HG03378 (cell line): Measurements from ENCODE around the gene MCOLN2.
A peak's percentile ranks its signal among the peaks of the same experiment; 100 is the strongest.
"Not testable (repeated sequence)": the region's sequence is repeated elsewhere in the genome, so short reads cannot be mapped to it uniquely, and the experiment has no call there.

ENCODE experiments used
- ATAC-seq: cut with Tn5 transposase; IDR thresholded peaks from one replicate; pipeline ENCODE4 v1.9.1; 2021; ENCODE audit warnings: mild to moderate bottlenecking, moderate library complexity; ENCODE audit not compliant: unreplicated experiment

The MCOLN2 gene

DNA sequence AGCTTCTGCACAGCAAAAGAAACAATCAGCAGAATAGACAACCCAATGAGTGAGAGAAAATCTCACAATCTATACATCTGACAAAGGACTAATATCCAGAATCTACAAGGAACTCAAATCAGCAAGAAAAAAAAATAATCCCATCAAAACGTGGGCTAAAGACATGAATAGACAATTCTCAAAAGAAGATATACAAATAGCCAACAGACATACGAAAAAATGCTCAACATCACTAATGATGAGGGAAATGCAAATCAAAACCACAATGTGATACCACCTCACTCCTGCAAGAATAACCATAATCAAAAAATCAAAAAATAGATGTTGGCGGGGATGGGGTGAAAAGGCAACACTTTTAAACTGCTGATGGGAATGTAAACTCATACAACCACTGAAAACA, 10.4 kb downstream of the MCOLN2 start:
- ATAC-seq: not testable (repeated sequence)

DNA sequence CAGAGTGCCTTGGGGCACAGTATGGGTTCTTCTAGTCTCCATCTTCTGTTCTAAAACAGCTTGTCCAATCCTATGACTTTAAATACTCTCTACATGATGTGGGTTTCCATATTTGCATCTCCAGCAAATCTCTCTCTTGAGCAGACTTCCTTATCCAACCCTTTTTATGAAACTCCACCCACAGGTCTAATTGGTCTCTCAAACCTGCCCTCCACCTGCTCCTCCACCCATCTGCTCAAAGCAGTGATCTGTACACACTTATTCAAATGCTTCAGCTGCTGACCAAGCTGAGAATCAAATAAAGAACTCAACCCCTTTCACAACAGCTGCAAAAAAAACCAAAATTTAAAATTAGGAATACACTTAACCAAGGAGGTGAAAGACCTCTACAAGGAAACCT, 11.5 kb downstream of the MCOLN2 start:
- peak; percentile 32 for ATAC-seq

DNA sequence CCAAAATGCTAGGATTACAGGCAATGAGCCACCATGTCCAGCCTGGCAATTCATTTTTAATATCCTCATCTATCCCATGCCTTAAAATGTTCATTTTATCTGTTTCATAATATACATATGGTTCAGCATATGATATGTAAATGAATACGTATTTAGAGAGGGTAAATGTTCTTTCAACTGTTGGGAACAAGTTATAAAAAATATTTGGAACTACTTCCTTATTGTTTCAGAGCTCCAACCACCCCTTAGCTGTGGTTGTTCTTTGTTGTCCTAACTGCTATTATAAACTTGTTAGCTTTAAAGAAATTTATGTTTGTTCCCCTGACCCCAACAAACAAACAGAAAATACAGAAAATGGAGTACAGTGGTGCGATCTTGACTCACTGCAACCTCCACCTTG, 14.5 kb downstream of the MCOLN2 start:
- no peak for ATAC-seq

DNA sequence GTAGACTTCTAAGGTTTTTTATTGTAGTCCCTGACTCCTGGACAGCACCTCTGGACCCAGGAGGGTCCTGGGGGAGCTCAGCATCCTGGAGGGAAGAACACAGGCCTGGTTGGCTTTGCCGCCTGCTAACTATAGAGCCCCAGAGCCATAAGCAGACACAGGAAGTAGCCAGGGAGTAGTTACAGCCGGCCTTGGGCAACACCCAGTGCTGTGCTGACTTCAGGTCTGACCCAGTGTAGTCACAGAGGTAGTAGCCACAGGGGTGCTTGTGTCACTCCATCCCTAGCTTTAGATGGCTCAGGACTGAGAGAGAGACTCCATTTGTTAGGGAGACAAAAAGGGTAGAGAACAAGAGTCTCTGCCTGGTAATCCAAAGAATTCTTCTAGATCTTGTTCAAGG, 21.9 kb downstream of the MCOLN2 start:
- ATAC-seq: peak; percentile 31

DNA sequence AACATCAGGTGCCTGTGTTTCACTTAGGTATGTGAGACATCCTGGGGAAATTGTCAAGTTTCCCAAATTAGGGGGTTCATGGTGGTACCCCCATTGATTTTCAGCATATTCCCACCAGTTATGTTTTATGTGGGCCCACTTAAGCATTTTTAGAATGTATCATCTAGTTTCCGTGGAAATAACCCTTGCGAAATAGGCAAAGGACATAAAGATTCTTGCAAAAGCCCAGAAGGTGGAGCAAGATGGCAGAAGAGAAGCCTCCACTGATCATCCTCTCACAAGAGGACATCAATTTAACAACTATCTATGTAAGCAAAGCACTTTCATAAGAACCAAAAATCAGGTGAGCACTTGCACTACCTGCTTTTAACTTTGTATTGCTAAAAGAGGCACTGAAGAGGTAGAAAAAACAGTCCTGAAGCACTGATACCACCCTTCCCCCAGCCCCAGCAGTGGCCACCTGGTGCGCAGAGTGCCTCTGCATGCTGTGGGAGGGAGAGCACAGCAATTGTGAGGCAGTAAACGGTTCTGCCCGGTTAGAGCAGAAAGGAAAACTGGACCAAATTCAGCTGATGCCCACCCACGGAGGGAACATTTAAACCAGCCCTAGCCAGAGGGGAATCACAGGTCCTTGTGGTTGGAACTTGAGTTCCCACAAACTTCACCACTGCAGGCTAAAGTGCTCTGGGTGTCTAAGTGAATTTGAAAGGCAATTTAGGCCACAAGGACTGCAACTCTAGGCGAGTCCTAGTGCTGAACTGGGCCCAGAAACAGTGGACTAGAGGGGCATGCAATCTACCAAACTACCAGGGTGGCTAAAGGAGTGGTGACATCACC, 23.2 kb downstream of the MCOLN2 start:
- ATAC-seq: peak; percentile 27

DNA sequence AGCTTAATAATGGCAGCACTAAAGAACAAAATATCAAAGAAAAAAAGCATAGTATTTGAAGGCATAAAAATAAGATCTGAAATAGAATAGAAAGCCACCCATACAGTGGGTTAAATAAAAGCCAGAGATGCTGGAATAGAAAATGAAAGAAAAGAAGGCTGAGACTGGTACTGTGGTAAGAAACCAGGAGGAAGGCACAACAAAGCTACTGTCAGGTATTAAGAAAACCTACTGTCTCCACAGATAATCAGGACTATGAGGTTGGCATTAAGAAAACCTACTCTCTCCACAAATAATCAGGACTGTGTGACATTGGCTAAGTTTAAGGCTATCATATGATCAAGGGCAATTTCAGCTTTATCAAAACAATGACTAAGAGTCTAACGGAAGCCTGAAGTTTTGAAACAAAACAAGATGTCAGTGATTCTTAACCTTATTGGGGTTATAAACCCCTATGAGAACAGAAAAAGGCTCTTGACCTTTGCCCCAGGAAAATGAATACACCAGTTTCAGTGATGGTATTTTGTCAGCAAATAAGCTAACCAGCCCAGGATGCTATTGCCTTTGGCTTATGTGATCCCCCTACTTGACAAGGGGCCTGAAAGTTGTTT, 24.4 kb downstream of the MCOLN2 start:
- ATAC-seq: peak; percentile 36

DNA sequence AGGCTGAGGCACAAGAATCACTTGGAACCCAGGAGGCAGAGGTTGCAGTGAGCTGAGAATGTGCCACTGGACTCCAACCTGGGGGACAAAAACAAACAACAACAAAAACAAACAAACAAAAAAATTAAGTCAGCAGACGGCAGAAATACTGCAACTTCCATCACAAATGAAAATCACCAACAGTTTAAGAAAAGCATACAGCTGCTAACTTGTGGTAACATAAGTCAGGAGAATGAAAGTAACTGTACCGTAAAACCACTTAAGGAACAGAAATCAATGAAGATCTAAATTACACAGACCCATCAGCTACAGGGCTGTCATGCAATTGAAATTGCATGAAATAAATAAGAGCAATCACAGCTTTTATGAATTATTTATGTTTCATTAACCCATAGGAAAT, 25.0 kb downstream of the MCOLN2 start:
- peak; percentile 38 for ATAC-seq

DNA sequence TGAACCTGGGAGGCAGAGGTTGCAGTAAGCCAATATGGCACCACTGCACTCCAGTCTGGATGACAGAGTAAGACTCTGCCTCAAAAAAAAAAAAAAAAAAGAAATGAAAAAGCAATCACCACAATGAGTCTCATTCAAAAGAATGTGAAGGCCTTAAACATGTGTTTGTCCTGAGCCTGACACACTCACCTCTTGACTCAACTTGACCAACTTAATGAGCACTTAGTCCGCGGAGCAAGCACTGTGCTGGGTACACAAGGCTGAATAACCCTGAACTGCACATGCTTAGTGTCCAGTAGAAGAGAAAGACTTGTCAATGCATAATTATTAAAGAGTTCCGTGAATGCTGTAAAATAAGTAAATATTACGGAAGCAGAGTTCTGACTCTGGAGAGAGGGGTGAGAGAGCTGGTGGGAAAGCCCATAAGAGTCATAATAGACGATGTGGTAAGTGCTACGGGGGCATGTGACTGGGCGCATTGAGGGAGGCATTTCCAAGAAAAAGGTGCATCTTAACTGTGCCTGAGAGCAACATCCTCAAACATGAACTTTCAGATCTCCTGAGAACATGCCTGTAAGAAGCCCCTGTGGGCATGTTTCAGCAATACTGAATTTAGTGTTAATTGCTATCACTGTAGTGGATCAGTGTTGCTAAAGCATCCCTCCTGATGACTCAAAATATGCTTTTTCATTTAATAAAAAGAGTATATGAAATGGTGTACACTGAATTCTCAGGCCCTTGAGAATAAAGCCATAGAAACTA, 27.2 kb downstream of the MCOLN2 start:
- ATAC-seq: peak; percentile 53

DNA sequence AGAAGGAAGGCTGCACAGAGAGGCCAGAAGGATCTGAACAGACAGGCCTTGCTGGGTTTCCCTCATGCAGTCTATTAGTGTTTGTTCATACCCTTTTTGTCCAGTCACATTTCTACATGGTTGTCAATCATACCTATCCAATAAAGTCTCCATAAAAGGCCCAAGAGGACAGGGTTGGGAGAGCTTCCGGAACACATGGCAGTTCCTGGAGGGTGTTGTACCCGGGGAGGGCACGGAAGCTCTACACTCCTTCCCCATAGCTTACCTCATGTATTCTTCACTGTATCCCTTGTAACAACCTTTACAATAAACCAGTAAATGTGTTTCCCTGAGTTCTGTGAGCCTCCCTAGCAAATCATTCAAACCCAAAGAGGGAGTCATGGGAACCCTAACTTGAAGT, 28.0 kb downstream of the MCOLN2 start:
- no peak for ATAC-seq

DNA sequence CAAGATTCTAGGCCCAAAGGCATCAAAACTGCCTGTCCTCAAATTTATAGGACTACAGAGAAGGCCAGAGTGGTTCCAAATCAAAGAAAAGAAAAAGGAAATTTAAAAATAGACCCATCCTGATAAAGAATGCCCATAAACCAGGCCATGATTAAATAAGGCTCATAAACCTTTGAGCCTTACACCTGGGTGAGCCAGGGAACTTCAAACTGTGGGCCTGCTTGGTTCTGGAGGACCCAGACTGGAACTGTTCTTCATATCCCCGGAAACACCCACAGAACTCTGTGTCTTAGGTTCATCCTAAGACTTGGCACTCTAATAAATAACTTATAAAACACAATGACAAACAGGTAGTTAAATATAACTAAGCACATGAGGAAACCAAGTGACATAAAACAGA, 28.8 kb downstream of the MCOLN2 start:
- no peak for ATAC-seq

DNA sequence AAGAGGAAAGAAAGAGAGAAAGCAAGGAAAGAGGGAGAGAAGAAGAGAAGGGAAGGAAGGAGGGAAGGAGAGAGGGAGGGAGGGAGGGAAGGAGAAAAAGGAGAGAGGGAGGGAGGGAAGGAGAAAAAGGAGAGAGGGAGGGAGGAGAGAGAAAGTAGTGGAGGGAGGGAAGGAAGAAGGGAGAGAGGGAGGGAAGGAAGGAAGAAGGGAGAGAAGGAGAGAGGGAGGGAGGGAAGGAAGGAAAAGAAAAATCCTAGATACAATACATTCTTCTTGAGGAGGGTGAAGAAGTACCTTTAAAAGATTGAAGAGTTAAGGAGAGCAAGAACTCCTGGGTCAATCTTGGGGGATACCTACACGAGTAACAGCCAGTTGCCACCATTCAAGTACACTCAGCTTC, 29.2 kb downstream of the MCOLN2 start:
- ATAC-seq: no peak

DNA sequence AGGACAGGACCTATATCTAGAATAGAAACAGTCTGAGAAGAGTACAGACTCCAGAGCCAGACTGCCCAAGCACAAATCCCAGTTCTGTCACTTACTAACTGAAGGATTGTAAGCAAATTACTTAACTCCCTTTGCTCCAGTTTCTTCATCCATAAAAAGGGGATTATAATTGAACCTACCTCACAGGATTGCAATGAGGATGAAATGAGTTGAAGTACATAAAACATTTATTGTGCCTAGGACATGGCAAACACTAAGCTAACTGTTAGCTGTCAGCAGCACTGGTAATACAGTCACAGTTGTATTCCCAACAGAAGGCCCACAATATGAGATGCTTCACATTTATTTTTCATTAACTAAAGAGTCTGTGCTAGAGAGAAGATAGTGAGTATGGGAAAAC, 33.9 kb downstream of the MCOLN2 start:
- ATAC-seq: no peak

DNA sequence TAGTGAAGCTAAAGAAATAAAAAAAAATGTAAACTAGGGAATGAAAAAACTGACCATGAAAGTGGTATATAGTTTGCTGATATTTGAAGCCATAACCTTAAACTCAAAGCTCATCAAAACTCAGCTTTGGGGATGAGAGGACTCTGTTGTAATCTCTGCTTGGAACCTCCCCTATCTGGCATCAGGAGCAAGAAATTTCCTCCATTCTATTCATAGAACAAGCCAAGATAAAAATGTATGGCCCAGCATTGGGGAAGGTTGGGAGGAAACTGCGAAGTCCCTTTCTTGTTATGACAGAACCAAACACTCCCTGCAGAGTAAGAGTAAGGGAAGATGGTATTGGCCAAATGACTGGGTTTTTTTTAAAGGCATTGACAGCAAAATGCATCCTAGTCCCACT, 35.6 kb downstream of the MCOLN2 start:
- no peak for ATAC-seq

DNA sequence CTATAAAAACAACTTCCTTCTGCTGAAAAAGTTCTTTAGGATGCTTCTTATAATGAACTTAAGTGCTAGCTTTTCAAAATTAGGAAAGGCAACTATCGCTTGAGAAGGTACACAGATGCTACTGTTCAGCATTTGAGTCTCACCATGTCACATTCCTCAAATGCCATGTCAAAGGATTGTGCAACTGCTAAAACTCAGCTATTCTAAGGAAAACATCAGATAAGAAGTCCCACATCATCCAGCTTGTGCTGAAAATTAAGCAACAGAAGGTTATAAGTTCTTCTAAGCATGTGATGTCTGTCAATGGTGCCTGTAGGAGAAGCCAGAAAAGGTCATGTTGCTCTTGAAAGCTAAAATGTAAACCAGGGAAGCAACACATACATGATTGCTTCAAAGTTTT, 36.5 kb downstream of the MCOLN2 start:
- ATAC-seq: no peak

DNA sequence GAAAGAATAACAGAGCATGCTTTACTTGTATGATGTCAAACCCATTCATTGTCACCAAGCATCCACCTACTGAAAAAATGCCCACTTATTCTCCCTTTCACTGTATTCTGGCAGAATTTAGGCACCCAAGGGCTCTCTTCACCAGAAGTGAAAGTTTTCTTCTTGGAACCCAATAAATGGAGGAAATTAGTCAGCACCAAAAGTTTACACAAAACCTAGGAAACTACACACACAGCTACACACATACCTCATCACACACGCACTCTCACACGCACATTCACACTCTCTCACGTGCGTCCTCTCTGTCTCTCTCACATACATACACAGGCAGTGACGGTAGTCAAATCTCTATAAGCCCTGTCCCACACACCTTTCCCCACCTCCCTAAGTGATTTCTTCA, 37.6 kb downstream of the MCOLN2 start:
- ATAC-seq: peak; percentile 86

DNA sequence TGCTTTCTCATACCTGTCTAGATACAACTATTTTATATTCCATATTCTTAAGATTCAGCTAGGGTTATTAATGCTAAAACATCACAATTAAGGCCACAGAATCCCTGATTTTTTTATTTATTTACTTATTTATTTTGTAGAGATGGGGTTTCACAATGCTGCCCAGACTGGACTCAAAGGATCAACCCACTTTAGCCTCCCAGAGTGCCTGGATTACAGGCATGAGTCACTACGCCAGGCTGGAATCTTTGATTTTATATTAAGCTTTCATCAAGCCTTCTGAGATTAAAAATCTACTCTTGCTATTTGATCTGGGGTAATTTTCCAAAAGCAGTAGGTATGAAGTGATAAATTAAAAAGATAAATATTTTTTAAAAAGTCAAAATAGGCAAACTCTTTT, 38.9 kb downstream of the MCOLN2 start:
- ATAC-seq: no peak

DNA sequence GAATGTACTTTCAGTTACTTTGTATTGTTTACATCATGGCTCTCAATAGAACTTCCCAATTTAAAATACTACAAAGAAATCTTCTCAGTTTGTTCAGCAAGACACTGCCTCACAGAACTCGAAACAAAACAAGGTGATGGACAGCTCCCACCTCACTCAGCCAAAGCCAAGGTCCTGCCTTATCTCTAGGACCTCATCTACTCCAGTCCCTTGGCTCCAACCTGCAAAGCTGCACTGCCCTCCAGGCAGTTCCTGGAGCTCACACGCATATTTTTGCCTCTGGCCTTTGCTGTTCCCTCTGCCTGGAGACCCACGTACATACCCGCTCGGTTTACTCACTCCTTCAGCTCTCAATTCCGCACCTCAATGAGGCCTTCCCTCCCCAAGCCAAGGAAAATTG, 40.3 kb downstream of the MCOLN2 start:
- ATAC-seq: no peak

DNA sequence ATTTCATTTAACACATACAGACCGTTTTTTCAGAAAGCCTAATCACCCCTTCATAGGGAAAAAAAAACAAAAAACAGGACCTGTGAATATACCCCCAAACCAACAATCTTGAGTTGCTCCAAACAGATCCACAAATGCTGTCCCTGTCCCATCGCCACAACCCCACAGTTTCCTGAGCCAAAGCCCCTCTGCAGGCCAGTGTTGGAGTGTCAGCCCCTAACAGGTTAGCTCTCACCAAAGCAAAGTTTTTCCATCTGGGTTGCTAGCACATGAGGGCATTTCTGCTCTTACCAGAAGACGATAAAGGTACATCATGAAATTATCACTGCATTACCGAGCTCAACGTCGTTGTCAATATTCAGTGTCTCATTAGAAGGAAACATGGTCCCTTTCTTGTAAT, 40.8 kb downstream of the MCOLN2 start:
- no peak for ATAC-seq

DNA sequence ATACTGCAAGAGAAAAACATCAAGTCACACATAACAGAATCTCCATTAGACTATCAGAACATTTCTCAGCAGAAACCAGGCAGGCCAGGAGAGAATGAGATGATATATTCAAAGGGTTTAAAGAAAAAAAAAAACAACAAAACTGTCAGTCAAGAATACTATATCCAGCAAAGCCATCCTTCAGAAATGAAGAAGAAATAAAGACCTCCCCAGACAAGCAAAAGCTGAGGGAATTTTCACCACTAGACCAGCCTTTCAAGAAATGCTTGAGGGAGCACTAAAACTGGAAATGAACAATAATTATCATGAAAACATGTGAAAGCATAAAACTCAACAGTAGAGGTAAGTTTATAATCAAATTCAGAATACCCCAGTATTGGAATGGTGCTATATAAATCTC, 47.2 kb downstream of the MCOLN2 start:
- ATAC-seq: no peak

DNA sequence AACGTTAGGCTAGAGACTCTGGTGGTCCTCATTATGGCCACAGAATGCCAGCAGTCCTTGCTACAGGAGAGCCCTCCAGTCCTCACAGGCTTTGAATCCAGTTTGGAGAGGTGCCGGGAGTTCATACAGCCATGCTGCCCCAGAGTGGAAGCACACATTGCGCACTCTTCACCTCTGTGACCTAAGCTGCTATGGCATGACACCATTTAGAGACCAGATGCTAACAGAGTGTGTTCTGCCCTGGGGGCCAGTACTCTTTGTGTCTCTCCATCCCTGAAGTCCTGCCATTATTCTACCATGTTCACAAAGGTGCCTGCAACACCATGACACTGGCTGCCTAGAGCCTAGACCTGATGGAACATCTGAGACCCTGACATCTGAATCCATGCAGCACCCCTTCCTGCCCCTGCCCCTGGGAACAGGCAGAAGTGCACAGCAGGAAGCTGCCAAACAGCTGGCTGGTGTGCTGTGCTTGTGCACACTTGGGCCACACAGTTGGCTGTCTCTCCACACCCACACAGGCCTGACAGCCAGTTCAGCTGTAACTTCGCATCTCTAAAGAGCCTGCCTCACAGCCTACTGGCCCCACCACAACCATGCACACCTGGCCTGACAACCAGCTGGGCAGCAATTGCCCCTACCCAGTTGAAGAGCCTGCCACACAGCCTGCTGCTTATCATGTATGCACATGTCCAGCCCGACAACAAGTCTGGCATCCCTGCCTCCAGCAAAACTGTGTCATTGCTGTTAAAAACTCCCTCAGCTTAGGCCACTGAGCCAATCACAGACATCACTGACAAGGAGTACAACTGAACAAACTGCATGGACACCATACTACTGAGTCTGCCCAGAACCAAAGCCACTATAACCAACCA, 49.1 kb downstream of the MCOLN2 start:
- ATAC-seq: no peak

DNA sequence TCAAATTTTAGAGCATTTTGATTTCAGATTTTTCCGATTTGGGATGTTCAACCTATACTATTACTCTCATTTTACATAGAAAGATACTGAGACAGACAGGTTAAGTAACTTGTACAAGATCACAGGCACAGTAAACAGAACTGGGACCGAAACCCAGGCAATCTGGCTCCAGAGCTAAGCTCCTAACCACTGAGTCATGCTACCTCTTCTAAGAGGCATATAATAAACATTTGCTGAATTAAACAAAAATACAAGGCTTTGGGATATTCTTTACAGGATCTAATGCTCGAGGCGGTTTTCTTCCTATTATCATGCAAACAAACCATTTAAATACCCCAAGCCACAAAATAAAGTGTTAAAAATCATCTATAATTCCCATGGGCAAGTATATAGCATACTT, 50.3 kb downstream of the MCOLN2 start:
- no peak for ATAC-seq
